Measurements from ENCODE around the gene DNAJB6. TPM values are rescaled to one million over a fixed set of nuclear protein-coding genes. Genes with fewer than 3 reads are reported as not detected.
"Not testable (repeated sequence)": the region's sequence is repeated elsewhere in the genome, so short reads cannot be mapped to it uniquely, and the experiment has no call there.

Gene DNAJB6
- total RNA-seq, 1 donor from 2014 or later = 229 TPM

- FAIRE-seq (no peak), DNase-seq (ENCODE audit: low spot score in 2 of 2) (no peak)
These were observed 100.1 kb downstream of the DNAJB6 start for GRCh38 chr7:157436763-157437480.

- no peak for DNase-seq (ENCODE audit: low spot score in 2 of 2)
- no peak for FAIRE-seq
These were observed 100.8 kb downstream of the DNAJB6 start for GRCh38 chr7:157437519-157438061.

- FAIRE-seq (no peak), DNase-seq (ENCODE audit: low spot score in 2 of 2) (no peak)
These were observed 101.6 kb downstream of the DNAJB6 start for GRCh38 chr7:157438121-157439025.

GRCh38 chr7:157439149-157439548 is 102.3 kb downstream of the DNAJB6 start:
- FAIRE-seq = no peak
- DNase-seq (ENCODE audit: low spot score in 2 of 2) = no peak

- DNase-seq (ENCODE audit: low spot score in 2 of 2) = no peak
- FAIRE-seq = no peak
These were observed 103.0 kb downstream of the DNAJB6 start for GRCh38 chr7:157439761-157440160.

GRCh38 chr7:157440346-157441022 is 103.7 kb downstream of the DNAJB6 start:
- no peak for DNase-seq (ENCODE audit: low spot score in 2 of 2)
- FAIRE-seq = no peak

GRCh38 chr7:157441023-157441399 is 104.2 kb downstream of the DNAJB6 start:
- DNase-seq (ENCODE audit: low spot score in 2 of 2) (no peak), FAIRE-seq (no peak)

- no peak for DNase-seq (ENCODE audit: low spot score in 2 of 2)
- FAIRE-seq = no peak
These were observed 105.7 kb downstream of the DNAJB6 start for GRCh38 chr7:157442456-157442855.

- FAIRE-seq = no peak
- no peak for DNase-seq (ENCODE audit: low spot score in 2 of 2)
These were observed 106.4 kb downstream of the DNAJB6 start for GRCh38 chr7:157442993-157443831.

GRCh38 chr7:157444011-157444842 is 107.4 kb downstream of the DNAJB6 start:
- no peak for DNase-seq (ENCODE audit: low spot score in 2 of 2)
- FAIRE-seq = no peak

- FAIRE-seq = no peak
These were observed 108.0 kb downstream of the DNAJB6 start for GRCh38 chr7:157444843-157445135.

GRCh38 chr7:157445246-157445955 is 108.6 kb downstream of the DNAJB6 start:
- DNase-seq (ENCODE audit: low spot score in 2 of 2) (no peak), FAIRE-seq (no peak)

More at GRCh38 chr7:157444843-157445135, 108.0 kb downstream of the DNAJB6 start:
- no peak for DNase-seq (ENCODE audit: low spot score in 2 of 2)

GRCh38 chr7:157445956-157446295 is 109.1 kb downstream of the DNAJB6 start:
- FAIRE-seq (no peak), DNase-seq (ENCODE audit: low spot score in 2 of 2) (no peak)

- FAIRE-seq = no peak
- DNase-seq (ENCODE audit: low spot score in 2 of 2) = no peak
These were observed 109.5 kb downstream of the DNAJB6 start for GRCh38 chr7:157446322-157446721.

GRCh38 chr7:157454003-157454402 is 117.2 kb downstream of the DNAJB6 start:
- not testable (repeated sequence) for DNase-seq (ENCODE audit: low spot score in 2 of 2); FAIRE-seq

- DNase-seq (ENCODE audit: low spot score in 2 of 2) = no peak
- no peak for FAIRE-seq
These were observed 120.8 kb downstream of the DNAJB6 start for GRCh38 chr7:157457355-157458253.

GRCh38 chr7:157458254-157458633 is 121.4 kb downstream of the DNAJB6 start:
- no peak for FAIRE-seq
- no peak for DNase-seq (ENCODE audit: low spot score in 2 of 2)

- FAIRE-seq (no peak), DNase-seq (ENCODE audit: low spot score in 2 of 2) (no peak)
These were observed 123.2 kb downstream of the DNAJB6 start for GRCh38 chr7:157459966-157460365.
